ENCODE results near the gene C6orf62.
"Not testable (repeated sequence)": the region's sequence is repeated elsewhere in the genome, so short reads cannot be mapped to it uniquely, and the experiment has no call there.

C6orf62 gene

GRCh38 chr6:24696097-24696496 is 22.9 kb downstream of the C6orf62 start:
- no peak for DNase-seq

DNA sequence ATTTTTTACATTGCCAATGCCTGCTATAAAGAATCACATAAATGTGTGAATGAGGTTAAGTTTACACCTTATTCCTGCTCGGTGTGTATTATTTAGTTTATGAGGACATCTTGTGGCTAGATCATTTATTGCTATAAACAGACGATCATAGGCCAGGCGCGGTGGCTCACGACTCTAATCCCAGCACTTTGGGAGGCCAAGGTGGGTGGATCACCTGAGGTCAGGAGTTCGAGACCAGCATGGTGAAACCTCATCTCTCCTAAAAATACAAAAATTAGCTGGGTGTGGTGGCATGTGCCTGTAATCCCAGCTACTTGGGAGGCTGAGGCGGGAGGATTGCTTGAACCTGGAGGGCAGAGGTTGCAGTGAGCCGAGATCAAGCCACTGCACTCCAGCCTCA is 23.3 kb downstream of the C6orf62 start:
- peak in 1 of 4 experiments; percentile 14 for DNase-seq

DNA sequence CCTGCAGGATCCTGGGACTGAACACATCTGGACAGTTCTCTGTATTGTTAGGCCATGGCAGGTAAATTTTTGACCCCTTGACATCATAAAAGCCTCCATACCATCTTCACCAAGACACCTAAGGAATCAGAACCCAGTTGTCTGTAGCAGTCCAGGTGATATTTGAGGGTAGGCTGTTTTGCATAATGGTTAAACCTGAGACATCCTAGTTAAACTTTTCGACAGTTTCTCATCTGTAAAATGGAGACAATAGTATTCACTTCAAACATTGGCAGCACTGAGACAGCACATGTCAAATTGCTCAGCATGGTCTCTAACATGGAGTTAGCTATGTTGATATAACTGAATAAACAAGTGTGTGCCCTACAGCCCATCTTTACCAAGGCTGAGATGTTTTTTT is 24.8 kb downstream of the C6orf62 start:
- DNase-seq: no peak

DNA sequence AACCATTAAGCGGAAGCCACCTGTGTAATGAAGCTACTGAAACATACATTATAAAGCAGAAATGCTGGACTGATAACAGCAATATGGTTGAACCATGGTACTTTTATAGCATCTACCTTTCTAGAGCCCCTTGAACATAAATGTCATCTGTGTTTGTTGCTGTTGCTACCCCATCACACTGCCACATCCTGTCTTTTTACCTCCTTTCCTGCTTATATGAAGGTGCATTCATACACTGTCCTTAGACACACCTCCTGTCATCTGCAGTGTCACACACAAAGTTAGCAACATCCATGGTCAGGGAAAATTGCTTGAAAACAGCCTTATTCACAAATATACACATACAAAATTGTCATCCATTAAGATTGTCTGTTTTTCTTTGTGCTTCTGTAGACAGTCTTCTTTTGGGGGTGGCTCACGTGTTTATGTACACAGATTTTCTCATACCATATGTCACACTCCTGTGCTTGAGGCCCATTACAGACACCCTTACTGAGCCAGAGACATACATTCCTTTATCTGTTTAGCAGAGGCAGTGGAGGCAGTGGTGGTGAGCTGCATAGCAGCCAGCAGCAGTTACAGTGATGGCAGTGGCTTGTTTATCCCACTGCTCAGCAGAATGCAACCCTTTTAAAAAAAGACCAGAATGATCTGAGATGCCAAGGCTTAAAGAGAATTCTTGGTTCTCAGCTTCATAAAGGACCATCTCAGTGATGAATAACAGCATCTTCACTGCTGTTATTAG is 25.9 kb downstream of the C6orf62 start:
- DNase-seq: no peak

GRCh38 chr6:24692415-24692814 is 26.5 kb downstream of the C6orf62 start:
- DNase-seq: no peak

- DNase-seq: no peak
These were observed 27.0 kb downstream of the C6orf62 start for GRCh38 chr6:24692003-24692402.

DNA sequence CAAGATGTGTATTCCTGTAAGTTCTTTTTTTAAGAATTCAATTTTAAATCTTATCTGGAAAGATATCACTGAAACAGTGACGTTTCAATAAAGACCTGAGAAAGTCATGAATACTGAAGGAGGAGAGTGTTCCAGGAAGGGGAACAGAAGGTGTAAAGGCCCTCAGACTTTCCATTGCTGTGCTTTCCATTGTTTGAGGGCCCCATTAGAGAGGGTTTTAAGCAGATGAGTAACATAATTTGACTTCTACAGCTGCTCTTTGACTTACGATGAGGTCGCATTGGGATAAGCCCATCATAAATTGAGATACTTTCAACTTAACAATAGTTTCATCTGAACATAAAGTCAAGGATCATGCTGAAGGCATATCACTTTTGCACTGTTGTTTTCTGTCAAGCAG is 27.4 kb downstream of the C6orf62 start:
- DNase-seq: no peak

DNA sequence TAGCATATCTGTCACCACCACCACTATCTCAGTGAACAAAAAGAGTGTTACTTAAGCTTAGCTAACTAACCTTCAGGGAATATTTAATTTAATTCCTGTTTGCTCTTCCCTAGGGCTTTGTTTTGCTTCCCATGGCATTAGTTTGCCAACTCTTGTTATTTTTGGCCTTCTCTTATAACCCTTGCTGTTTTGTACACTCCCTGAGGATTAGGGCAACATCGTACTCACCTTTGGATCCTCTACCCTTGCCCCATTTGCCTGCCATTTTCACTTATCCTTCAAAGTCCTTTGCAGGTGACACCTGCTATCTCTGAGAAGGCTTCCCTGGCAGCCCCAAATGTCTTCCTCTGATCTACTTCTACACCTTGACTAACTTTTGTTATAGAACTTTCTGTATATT is 28.4 kb downstream of the C6orf62 start:
- DNase-seq: no peak

DNA sequence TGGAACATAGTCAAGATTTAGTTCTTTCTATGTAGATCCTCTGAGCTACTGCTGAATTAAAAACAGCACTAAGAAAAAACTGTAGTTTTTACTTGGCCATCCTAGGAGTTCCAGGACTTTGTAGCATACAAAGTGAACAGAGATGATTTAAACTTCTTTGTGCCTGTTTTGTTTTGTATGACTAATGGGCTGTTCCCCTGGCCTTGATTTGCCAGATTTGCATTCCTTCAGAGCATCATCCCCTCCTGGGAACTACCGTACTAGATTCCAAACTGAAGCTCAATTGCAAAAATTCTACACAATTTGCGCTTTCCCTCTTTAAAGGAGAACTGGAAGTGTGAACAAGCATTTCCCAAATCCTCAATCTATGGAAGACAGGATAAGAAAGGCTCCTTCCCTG is 29.0 kb downstream of the C6orf62 start:
- no peak for DNase-seq

- DNase-seq: no peak
These were observed 32.0 kb downstream of the C6orf62 start for GRCh38 chr6:24686946-24687345.

DNA sequence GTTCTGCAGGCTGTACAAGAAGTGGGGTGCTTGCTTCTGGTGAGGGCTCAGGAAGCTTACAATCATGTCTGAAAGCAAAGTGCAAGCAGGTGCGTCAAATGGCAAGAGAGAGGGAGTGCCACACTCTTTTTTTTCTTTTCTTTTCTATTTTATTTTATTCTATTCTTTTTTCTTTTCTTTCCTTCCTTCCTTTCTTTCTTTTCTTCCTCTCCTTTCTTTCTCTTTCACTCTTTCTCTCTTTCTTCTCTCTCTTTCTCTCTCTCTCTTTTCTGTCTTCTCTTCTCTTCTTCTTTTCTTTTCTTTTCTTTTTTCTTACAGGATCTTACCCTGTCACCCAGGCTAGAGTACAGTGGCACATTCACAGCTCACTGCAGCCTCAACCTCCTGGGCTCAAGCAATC is 32.5 kb downstream of the C6orf62 start:
- DNase-seq: no peak

- no peak for DNase-seq
These were observed 35.4 kb downstream of the C6orf62 start for GRCh38 chr6:24683297-24684296.

- DNase-seq: no peak
These were observed 38.4 kb downstream of the C6orf62 start for GRCh38 chr6:24680582-24680981.

DNA sequence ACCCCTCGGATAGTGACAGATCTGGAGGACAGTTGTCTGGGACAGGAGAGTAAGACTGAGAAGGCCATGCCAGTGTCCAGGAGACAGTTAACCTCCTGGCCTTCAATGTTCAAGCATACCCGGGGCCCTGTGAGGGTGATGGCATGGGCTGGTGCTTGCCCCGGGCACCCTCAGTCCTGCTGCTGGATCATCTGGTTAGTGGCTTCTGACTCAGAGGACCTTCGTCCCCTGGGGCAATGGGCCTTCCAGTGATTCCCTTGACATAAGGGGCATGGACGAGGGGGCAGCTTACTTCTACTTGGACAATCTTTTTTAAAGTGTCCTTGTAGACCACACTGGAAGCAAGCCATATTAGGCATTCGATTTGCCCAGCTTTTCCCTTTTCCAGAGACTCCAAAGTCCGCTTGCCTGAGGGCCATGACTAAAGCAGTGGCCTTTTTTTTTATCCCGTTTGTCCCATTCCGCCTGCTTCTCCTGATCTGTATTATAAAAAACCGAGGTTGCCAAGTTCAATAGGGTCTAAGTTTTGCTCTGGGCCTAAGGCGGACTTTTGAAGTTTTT is 40.1 kb downstream of the C6orf62 start:
- DNase-seq: not testable (repeated sequence)

- DNase-seq: no peak
These were observed 45.3 kb downstream of the C6orf62 start for GRCh38 chr6:24673625-24674024.

GRCh38 chr6:24672620-24673182 is 46.3 kb downstream of the C6orf62 start:
- DNase-seq: no peak

GRCh38 chr6:24671077-24671476 is 47.9 kb downstream of the C6orf62 start:
- DNase-seq: not testable (repeated sequence)

DNA sequence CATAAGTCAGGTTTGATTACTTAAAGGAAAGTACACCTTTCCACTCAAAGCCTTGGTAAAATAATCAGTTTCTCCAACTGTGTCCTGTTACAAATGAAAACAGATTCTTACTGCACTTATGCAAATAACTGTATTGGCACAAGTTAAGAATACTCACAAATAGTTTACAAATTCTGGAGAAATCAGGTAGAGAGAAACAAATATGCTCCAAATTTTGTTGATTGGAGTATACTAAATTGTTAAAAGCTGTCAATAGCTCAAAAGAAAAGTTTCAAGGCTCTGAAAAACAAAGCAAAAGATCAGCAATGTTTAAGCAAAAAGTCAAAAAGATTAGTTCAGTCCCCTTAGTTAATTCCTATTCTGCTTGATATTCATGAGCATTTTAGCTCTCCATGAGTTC is 48.5 kb downstream of the C6orf62 start:
- DNase-seq: not testable (repeated sequence)

- DNase-seq: no peak
These were observed 50.0 kb downstream of the C6orf62 start for GRCh38 chr6:24668997-24669361.

DNA sequence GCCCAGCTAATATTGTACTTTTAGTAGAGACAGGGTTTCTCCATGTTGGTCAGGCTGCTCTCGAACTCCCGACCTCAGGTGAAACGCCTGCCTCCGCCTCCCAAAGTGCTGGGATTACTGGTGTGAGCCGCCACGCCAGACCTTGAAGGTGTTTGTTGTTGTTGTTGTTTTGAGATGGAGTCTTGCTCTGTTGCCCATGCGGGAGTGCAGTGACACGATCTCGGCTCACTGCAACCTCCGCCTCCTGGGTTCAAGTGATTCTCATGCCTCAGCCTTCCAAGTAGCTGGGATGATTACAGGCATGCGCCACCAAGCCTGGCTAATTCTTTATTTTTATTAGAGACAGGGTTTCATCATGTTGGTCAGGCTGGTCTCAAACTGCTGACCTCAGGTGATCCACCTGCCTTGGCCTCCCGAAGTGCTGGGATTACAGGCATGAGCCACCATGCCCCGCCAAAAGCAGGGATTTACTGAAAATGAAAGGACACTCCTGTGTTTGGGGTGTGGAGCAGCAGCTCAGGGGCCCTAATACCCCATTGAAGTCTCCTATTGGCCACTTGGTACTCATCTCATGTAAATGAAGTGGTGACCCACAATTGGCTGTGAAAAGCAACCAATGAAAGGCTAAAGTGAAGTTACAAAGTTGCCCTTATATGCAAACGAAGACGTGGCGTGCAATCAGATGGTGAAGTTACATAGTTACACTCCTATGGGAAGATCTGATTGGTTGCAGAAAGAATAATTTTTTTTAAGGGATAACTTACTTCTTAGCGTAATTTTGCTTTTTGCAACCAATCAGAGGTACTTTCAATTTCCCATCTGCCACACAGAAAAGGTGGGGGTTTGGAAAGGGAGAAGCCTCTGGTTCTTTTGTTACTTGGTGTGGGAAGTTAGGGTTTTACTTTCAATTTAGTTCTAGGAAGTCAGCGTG is 50.6 kb downstream of the C6orf62 start:
- not testable (repeated sequence) for DNase-seq

DNA sequence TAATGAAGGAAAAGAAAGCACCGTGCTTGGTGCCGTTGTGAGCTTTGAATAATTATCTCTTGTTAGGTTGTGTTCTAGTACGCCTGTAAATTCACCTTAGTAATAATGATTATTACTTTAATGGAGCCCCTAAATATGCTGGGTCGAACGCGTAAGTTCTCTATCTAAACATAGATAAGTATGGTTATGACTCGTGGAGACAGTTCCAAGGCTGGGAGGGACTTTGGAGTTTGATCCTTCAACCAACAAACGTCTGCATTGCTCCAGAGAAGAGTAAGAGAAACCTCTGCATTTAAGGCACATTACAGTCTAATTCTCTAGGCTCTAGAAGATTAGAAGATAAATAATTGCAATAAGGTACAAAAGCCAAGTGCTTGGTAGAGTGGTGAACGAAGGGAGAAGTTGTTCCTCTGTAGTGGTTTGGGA is 51.6 kb downstream of the C6orf62 start:
- no peak for DNase-seq
